ENCODE results near the gene ARHGAP24.
"Not testable (repeated sequence)": the region's sequence is repeated elsewhere in the genome, so short reads cannot be mapped to it uniquely, and the experiment has no call there.

The ARHGAP24 gene

DNA sequence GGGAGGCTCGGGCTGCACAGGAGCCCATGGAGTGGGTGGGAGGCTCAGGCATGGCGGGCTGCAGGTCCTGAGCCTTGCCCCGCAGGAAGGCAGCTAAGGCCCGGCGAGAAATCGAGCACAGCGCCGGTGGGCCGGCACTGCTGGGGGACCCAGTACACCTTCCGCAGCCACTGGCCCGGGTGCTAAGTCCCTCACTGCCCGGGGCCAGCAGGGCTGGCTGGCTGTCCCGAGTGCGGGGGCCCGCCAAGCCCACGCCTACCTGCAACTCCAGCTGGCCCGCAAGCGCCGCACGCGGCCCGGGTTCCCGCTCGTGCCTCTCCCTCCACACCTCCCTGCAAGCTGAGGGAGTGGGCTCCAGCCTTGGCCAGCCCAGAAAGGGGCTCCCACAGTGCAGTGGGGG lies 546.7 kb downstream of the ARHGAP24 start:
- not testable (repeated sequence) for DNase-seq; H3K9me3 ChIP-seq (ENCODE audit: insufficient read depth, low read depth, low read length); H2BK12ac ChIP-seq (ENCODE audit: low read length); H3K27me3 ChIP-seq (ENCODE audit: insufficient read depth, low read length); H3K4me3 ChIP-seq (ENCODE audit: low read depth, low read length); H3K79me1 ChIP-seq (ENCODE audit: low read length); H3K79me2 ChIP-seq (ENCODE audit: control insufficient read depth, insufficient read depth, low read length, poor library complexity); H4K8ac ChIP-seq (ENCODE audit: low read depth, low read length); H3K23ac ChIP-seq (ENCODE audit: low read length); H4K12ac ChIP-seq (ENCODE audit: low read depth, low read length); H3K4me2 ChIP-seq (ENCODE audit: low read length); H3K9ac ChIP-seq (ENCODE audit: low read length); H2AFZ ChIP-seq (ENCODE audit: insufficient read depth, low read length, poor library complexity); H3K4me1 ChIP-seq (ENCODE audit: control insufficient read depth in 1 of 2, insufficient read depth in 2 of 2, low read length in 2 of 2); H2BK120ac ChIP-seq (ENCODE audit: insufficient read depth, low read length, poor library complexity); H2BK5ac ChIP-seq (ENCODE audit: low read depth, low read length, poor library complexity); H4K91ac ChIP-seq (ENCODE audit: low read depth, low read length); H3K4ac ChIP-seq (ENCODE audit: low read depth, low read length); H3K27ac ChIP-seq (ENCODE audit: low read depth, low read length); H3K36me3 ChIP-seq (ENCODE audit: control insufficient read depth in 1 of 2, insufficient read depth in 2 of 2, low read length in 2 of 2); H3K14ac ChIP-seq (ENCODE audit: low read length); H3K18ac ChIP-seq (ENCODE audit: low read length); H2AK5ac ChIP-seq (ENCODE audit: low read length)
- WGBS (ENCODE audit: extremely low coverage, insufficient coverage, insufficient read length): no CpG with 5 or more reads among the region's 24 CpGs

DNA sequence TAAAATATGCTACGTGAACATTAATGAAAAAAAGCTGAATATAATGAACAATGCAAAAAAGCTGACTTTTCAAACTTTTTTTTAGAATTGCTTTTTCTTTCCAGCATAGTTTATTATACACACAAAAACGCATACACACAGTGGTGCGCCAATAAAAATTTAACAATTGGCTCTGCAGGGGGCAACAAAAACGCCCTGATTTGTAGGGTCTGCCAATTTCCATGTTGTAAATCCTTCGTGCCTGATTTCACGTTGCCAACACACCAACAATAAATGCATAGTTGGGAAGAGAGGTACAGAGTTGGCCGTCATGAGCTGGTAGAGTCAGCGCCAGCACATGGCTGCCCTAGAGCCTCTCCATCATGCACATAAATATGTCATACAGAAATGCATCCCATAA lies 551.8 kb downstream of the ARHGAP24 start:
- Histone ChIP-seq H2BK12ac (ENCODE audit: low read length) (no peak overlapping the region), H4K8ac (ENCODE audit: low read depth, low read length) (no peak overlapping the region), H3K4me1 (ENCODE audit: control insufficient read depth in 1 of 2, insufficient read depth in 2 of 2, low read length in 2 of 2) (no peaks in the 10 kb centered on the region), H4K12ac (ENCODE audit: low read depth, low read length) (no peak overlapping the region), H3K14ac (ENCODE audit: low read length) (no peak overlapping the region), H3K9me3 (ENCODE audit: insufficient read depth, low read depth, low read length) (no peaks in the 10 kb centered on the region), H3K27me3 (ENCODE audit: insufficient read depth, low read length) (no peaks in the 10 kb centered on the region), H3K4me3 (ENCODE audit: low read depth, low read length) (no peak overlapping the region), H3K27ac (ENCODE audit: low read depth, low read length) (no peak overlapping the region), H3K36me3 (ENCODE audit: control insufficient read depth in 1 of 2, insufficient read depth in 2 of 2, low read length in 2 of 2) (no peaks in the 10 kb centered on the region), H2AK5ac (ENCODE audit: low read length) (no peak overlapping the region), H3K79me2 (ENCODE audit: control insufficient read depth, insufficient read depth, low read length, poor library complexity) (no peaks in the 10 kb centered on the region), H3K9ac (ENCODE audit: low read length) (no peak overlapping the region), H2BK5ac (ENCODE audit: low read depth, low read length, poor library complexity) (no peak overlapping the region), H2AFZ (ENCODE audit: insufficient read depth, low read length, poor library complexity) (no peak overlapping the region), H4K91ac (ENCODE audit: low read depth, low read length) (no peak overlapping the region), H3K79me1 (ENCODE audit: low read length) (no peaks in the 10 kb centered on the region), H2BK120ac (ENCODE audit: insufficient read depth, low read length, poor library complexity) (no peak overlapping the region), H3K18ac (ENCODE audit: low read length) (no peak overlapping the region), H3K23ac (ENCODE audit: low read length) (peak overlapping the region; percentile 38), H3K4me2 (ENCODE audit: low read length) (no peak overlapping the region), H3K4ac (ENCODE audit: low read depth, low read length) (no peak overlapping the region)
- no CpG with 5 or more reads among the region's 8 CpGs for WGBS (ENCODE audit: extremely low coverage, insufficient coverage, insufficient read length)
- no peak for DNase-seq

- Histone ChIP-seq H3K9me3 (ENCODE audit: insufficient read depth, low read depth, low read length) (no peaks in the 10 kb centered on the region), H3K27me3 (ENCODE audit: insufficient read depth, low read length) (no peaks in the 10 kb centered on the region), H3K79me1 (ENCODE audit: low read length) (peaks cover 7% of the 10 kb centered on the region), H3K4me3 (ENCODE audit: low read depth, low read length) (no peak overlapping the region), H2AFZ (ENCODE audit: insufficient read depth, low read length, poor library complexity) (no peak overlapping the region), H3K14ac (ENCODE audit: low read length) (no peak overlapping the region), H3K9ac (ENCODE audit: low read length) (no peak overlapping the region), H2BK120ac (ENCODE audit: insufficient read depth, low read length, poor library complexity) (peak overlapping the region; percentile 47), H3K79me2 (ENCODE audit: control insufficient read depth, insufficient read depth, low read length, poor library complexity) (no peaks in the 10 kb centered on the region), H3K4me1 (ENCODE audit: control insufficient read depth in 1 of 2, insufficient read depth in 2 of 2, low read length in 2 of 2) (peaks cover 4 to 7% of the 10 kb centered on the region in 2 experiments), H4K12ac (ENCODE audit: low read depth, low read length) (no peak overlapping the region), H3K23ac (ENCODE audit: low read length) (no peak overlapping the region), H2BK12ac (ENCODE audit: low read length) (no peak overlapping the region), H4K91ac (ENCODE audit: low read depth, low read length) (peak overlapping the region; percentile 43), H3K27ac (ENCODE audit: low read depth, low read length) (peak overlapping the region; percentile 87), H3K4ac (ENCODE audit: low read depth, low read length) (no peak overlapping the region), H2BK5ac (ENCODE audit: low read depth, low read length, poor library complexity) (peak overlapping the region; percentile 78), H4K8ac (ENCODE audit: low read depth, low read length) (no peak overlapping the region), H3K18ac (ENCODE audit: low read length) (no peak overlapping the region), H3K36me3 (ENCODE audit: control insufficient read depth in 1 of 2, insufficient read depth in 2 of 2, low read length in 2 of 2) (no peaks in the 10 kb centered on the region), H3K4me2 (ENCODE audit: low read length) (no peak overlapping the region), H2AK5ac (ENCODE audit: low read length) (no peak overlapping the region)
- no CpG with 5 or more reads among the region's 3 CpGs for WGBS (ENCODE audit: extremely low coverage, insufficient coverage, insufficient read length)
- peak in 1 of 2 donors; percentile 11 for DNase-seq
These were observed 557.0 kb downstream of the ARHGAP24 start for GRCh38 chr4:86031927-86032326.

DNA sequence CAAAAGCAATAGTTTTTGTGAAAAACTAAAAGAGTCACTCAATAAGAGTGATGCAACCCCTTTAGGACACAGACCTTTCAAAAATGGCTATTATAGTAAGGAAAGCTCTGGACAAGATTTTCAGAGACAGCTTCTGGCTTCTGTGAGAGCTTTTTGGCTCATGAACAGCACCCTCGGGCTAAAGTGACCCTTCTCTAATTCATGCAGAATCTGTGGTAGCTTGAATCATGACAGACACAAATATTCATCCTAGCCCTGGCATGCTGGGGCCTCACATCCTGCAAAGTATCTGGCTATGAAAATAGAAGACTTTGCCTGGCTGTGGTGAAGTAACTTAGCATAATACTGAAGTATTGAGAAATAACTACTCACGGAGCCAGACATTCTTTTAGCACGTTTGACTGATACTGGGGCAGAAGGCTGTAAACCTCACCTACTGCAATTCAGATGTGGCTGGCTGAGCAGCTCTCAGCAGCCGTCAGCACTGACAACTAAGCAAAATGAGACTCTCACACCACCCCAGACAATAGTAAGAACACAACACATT lies 557.6 kb downstream of the ARHGAP24 start:
- Histone ChIP-seq H2AFZ (ENCODE audit: insufficient read depth, low read length, poor library complexity) (no peak overlapping the region), H3K14ac (ENCODE audit: low read length) (no peak overlapping the region), H3K9ac (ENCODE audit: low read length) (no peak overlapping the region), H3K79me1 (ENCODE audit: low read length) (peaks cover 9% of the 10 kb centered on the region), H2BK5ac (ENCODE audit: low read depth, low read length, poor library complexity) (no peak overlapping the region), H4K12ac (ENCODE audit: low read depth, low read length) (no peak overlapping the region), H3K4me2 (ENCODE audit: low read length) (no peak overlapping the region), H2BK120ac (ENCODE audit: insufficient read depth, low read length, poor library complexity) (no peak overlapping the region), H3K18ac (ENCODE audit: low read length) (no peak overlapping the region), H3K36me3 (ENCODE audit: control insufficient read depth in 1 of 2, insufficient read depth in 2 of 2, low read length in 2 of 2) (no peaks in the 10 kb centered on the region), H4K91ac (ENCODE audit: low read depth, low read length) (no peak overlapping the region), H2BK12ac (ENCODE audit: low read length) (no peak overlapping the region), H3K4ac (ENCODE audit: low read depth, low read length) (no peak overlapping the region), H3K4me1 (ENCODE audit: control insufficient read depth in 1 of 2, insufficient read depth in 2 of 2, low read length in 2 of 2) (peaks cover 7% of the 10 kb centered on the region in 2 experiments), H3K27ac (ENCODE audit: low read depth, low read length) (peak overlapping the region; percentile 87), H3K4me3 (ENCODE audit: low read depth, low read length) (no peak overlapping the region), H4K8ac (ENCODE audit: low read depth, low read length) (no peak overlapping the region), H3K79me2 (ENCODE audit: control insufficient read depth, insufficient read depth, low read length, poor library complexity) (no peaks in the 10 kb centered on the region), H2AK5ac (ENCODE audit: low read length) (no peak overlapping the region), H3K27me3 (ENCODE audit: insufficient read depth, low read length) (no peaks in the 10 kb centered on the region), H3K9me3 (ENCODE audit: insufficient read depth, low read depth, low read length) (no peaks in the 10 kb centered on the region), H3K23ac (ENCODE audit: low read length) (no peak overlapping the region)
- DNase-seq: peak; percentile 91 to 93
- no CpG with 5 or more reads among the region's 4 CpGs for WGBS (ENCODE audit: extremely low coverage, insufficient coverage, insufficient read length)
